ENCODE results near the gene SCARF2. TPM values are rescaled to one million over a fixed set of nuclear protein-coding genes. Genes with fewer than 3 reads are reported as not detected.
A peak's percentile ranks its signal among the peaks of the same experiment; 100 is the strongest.

Gene SCARF2
- total and polyA plus RNA-seq, 5 donors from 2014 or later: 0.70 to 6.9 (median 1.5) TPM

DNA sequence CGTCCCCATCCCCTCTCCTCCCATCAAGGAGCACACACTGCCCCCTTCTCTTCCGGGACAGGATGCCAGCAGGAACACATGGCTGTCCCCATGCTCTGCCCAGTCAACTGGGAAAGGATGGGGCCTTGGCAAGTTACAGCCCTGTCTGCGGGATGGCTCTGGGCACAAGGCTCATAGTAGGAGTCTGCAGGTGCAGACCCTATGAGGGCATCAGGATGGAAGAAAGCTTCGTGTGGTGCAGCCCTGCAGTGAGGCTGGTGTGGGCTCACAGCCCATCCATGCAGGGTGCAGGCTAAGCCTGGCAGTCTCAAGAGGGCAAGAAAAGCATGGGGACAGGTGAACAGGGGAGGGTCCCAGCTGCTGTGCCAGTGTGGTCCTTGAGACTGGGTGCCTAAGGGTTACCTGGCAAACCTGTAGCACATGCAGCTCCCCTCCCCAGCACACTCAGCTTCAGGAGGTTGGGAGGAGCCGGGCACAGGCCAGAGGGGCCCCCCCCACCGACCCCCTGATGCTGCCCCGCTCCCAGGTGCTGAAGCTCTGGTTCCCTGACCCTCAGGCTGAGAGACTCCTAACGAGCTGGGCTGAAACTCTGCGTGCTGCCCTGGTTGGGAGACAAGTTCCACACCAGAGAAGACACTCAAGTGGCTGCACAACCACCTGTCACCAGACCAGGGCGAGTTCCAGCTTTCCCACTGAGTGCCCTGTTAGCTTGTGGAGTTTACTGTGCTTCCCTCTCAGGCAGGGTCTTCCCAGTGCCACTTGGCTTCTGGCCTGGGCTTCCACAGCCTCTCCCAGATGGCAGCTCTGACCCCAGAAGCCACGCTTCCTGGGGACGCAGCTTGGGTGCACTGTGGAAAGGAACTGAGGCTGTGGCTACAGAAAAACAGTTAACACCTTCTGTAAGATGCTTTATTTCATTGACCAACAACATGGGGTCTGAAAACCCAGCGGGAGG is 3.3 kb upstream of the SCARF2 start:
- H3K4me1 ChIP-seq (ENCODE audit: control insufficient read depth, insufficient read depth, low read length, poor library complexity, severe bottlenecking): peaks cover 24% of the 10 kb centered on the region
- no peak overlapping the region for H3K27ac ChIP-seq (ENCODE audit: insufficient read depth, low read length, poor library complexity, severe bottlenecking)
- Mint-ChIP-seq H3K4me3 (peak overlapping the region in 1 of 4 donors; percentile 15), H3K27me3 (peaks cover 25% of the 10 kb centered on the region), H3K27ac (peak overlapping the region in 1 of 3 donors; percentile 64), H3K4me1 (peaks cover 0 to 19% (median 8%) of the 10 kb centered on the region in 4 donors), H3K9me3 (no peaks in the 10 kb centered on the region), H3K36me3 (peaks cover 20% of the 10 kb centered on the region)
- peaks cover 36% of the 10 kb centered on the region for H3K36me3 ChIP-seq (ENCODE audit: control insufficient read depth, insufficient read depth, low read length)
- H3K4me3 ChIP-seq (ENCODE audit: low read depth, low read length): no peak overlapping the region
- H3K27me3 ChIP-seq (ENCODE audit: control insufficient read depth, insufficient read depth, low read length): peaks cover under 1% of the 10 kb centered on the region
- no peaks in the 10 kb centered on the region for H3K9me3 ChIP-seq (ENCODE audit: control insufficient read depth in 2 of 2, low read length in 2 of 2)
- ATAC-seq (ENCODE audit: low read depth in 2 of 2) (no peak), DNase-seq (no peak)

- peaks cover 25% of the 10 kb centered on the region for H3K4me1 ChIP-seq (ENCODE audit: control insufficient read depth, insufficient read depth, low read length, poor library complexity, severe bottlenecking)
- peaks cover 32% of the 10 kb centered on the region for H3K27me3 Mint-ChIP-seq
- H3K4me1 Mint-ChIP-seq: peaks cover 0 to 26% (median 8%) of the 10 kb centered on the region in 4 donors
- ATAC-seq (ENCODE audit: low read depth in 2 of 2) (no peak), DNase-seq (no peak)
- H3K36me3 Mint-ChIP-seq: peaks cover 19% of the 10 kb centered on the region
- H3K4me3 Mint-ChIP-seq: no peak overlapping the region
- peaks cover 0 to 2% (median 0%) of the 10 kb centered on the region in 7 donors for H3K9me3 Mint-ChIP-seq
- H3K27me3 ChIP-seq (ENCODE audit: control insufficient read depth, insufficient read depth, low read length): peaks cover 5% of the 10 kb centered on the region
- H3K36me3 ChIP-seq (ENCODE audit: control insufficient read depth, insufficient read depth, low read length): peaks cover 30% of the 10 kb centered on the region
- H3K9me3 ChIP-seq (ENCODE audit: control insufficient read depth in 2 of 2, low read length in 2 of 2): no peaks in the 10 kb centered on the region
- H3K27ac Mint-ChIP-seq: no peak overlapping the region
- no peak overlapping the region for H3K27ac ChIP-seq (ENCODE audit: insufficient read depth, low read length, poor library complexity, severe bottlenecking)
- H3K4me3 ChIP-seq (ENCODE audit: low read depth, low read length): no peak overlapping the region
Observed at GRCh38 chr22:20439928-20440575, 2.4 kb upstream of the SCARF2 start.

- H3K27ac ChIP-seq (ENCODE audit: insufficient read depth, low read length, poor library complexity, severe bottlenecking): no peak overlapping the region
- Mint-ChIP-seq H3K36me3 (peaks cover 15% of the 10 kb centered on the region), H3K4me3 (peak overlapping the region; percentile 29 to 79 (median 58)), H3K9me3 (peaks cover 0 to 2% (median 0%) of the 10 kb centered on the region in 7 donors), H3K27me3 (peaks cover 38% of the 10 kb centered on the region), H3K27ac (no peak overlapping the region), H3K4me1 (peaks cover 0 to 28% (median 8%) of the 10 kb centered on the region in 4 donors)
- DNase-seq (no peak), ATAC-seq (ENCODE audit: low read depth in 2 of 2) (no peak)
- peaks cover 25% of the 10 kb centered on the region for H3K4me1 ChIP-seq (ENCODE audit: control insufficient read depth, insufficient read depth, low read length, poor library complexity, severe bottlenecking)
- H3K9me3 ChIP-seq (ENCODE audit: control insufficient read depth in 2 of 2, low read length in 2 of 2): no peaks in the 10 kb centered on the region
- H3K4me3 ChIP-seq (ENCODE audit: low read depth, low read length): no peak overlapping the region
- H3K27me3 ChIP-seq (ENCODE audit: control insufficient read depth, insufficient read depth, low read length): peaks cover 8% of the 10 kb centered on the region
- peaks cover 28% of the 10 kb centered on the region for H3K36me3 ChIP-seq (ENCODE audit: control insufficient read depth, insufficient read depth, low read length)
Observed at GRCh38 chr22:20439556-20439927, 1.9 kb upstream of the SCARF2 start.

- Histone ChIP-seq H3K4me1 (ENCODE audit: control insufficient read depth, insufficient read depth, low read length, poor library complexity, severe bottlenecking) (peaks cover 25% of the 10 kb centered on the region), H3K9me3 (ENCODE audit: control insufficient read depth in 2 of 2, low read length in 2 of 2) (no peaks in the 10 kb centered on the region), H3K36me3 (ENCODE audit: control insufficient read depth, insufficient read depth, low read length) (peaks cover 22% of the 10 kb centered on the region), H3K27ac (ENCODE audit: insufficient read depth, low read length, poor library complexity, severe bottlenecking) (no peak overlapping the region), H3K4me3 (ENCODE audit: low read depth, low read length) (no peak overlapping the region), H3K27me3 (ENCODE audit: control insufficient read depth, insufficient read depth, low read length) (peaks cover 8% of the 10 kb centered on the region)
- Mint-ChIP-seq H3K4me3 (peak overlapping the region; percentile 29 to 87 (median 70)), H3K9me3 (peaks cover 0 to 2% (median 0%) of the 10 kb centered on the region in 7 donors), H3K27ac (peak overlapping the region in 1 of 3 donors; percentile 89), H3K27me3 (peaks cover 44% of the 10 kb centered on the region), H3K36me3 (peaks cover 12% of the 10 kb centered on the region), H3K4me1 (peaks cover 0 to 29% (median 8%) of the 10 kb centered on the region in 4 donors)
- ATAC-seq (ENCODE audit: low read depth in 2 of 2) (no peak), DNase-seq (no peak)
Observed at GRCh38 chr22:20438678-20439492, 1.3 kb upstream of the SCARF2 start.

DNA sequence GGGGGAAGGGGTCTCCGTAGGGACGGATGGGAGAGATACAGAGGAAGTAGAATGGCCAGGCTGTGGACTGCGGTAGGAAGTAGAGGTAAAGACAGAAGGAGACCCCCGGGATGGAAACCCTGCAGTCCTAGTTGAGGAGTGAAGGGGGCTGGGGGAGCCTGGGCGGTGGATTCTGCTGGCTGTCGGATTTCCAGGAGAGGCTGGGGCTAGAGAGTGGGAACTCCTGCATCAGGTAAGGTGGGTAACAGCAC is 727 bp upstream of the SCARF2 start:
- Histone ChIP-seq H3K9me3 (ENCODE audit: control insufficient read depth in 2 of 2, low read length in 2 of 2) (no peaks in the 10 kb centered on the region), H3K4me1 (ENCODE audit: control insufficient read depth, insufficient read depth, low read length, poor library complexity, severe bottlenecking) (peaks cover 25% of the 10 kb centered on the region), H3K27me3 (ENCODE audit: control insufficient read depth, insufficient read depth, low read length) (peaks cover 8% of the 10 kb centered on the region), H3K4me3 (ENCODE audit: low read depth, low read length) (no peak overlapping the region), H3K27ac (ENCODE audit: insufficient read depth, low read length, poor library complexity, severe bottlenecking) (no peak overlapping the region), H3K36me3 (ENCODE audit: control insufficient read depth, insufficient read depth, low read length) (peaks cover 20% of the 10 kb centered on the region)
- Mint-ChIP-seq H3K9me3 (peaks cover 0 to 2% (median 0%) of the 10 kb centered on the region in 7 donors), H3K27ac (peak overlapping the region in 1 of 3 donors; percentile 89), H3K4me1 (peaks cover 0 to 29% (median 8%) of the 10 kb centered on the region in 4 donors), H3K36me3 (peaks cover 12% of the 10 kb centered on the region), H3K27me3 (peaks cover 45% of the 10 kb centered on the region), H3K4me3 (peak overlapping the region in 3 of 4 donors; percentile 59 to 87 (median 62))
- no peak for DNase-seq
- ATAC-seq (ENCODE audit: low read depth in 2 of 2): no peak

GRCh38 chr22:20436768-20437612 is 635 bp downstream of the SCARF2 start:
- Histone ChIP-seq H3K36me3 (ENCODE audit: control insufficient read depth, insufficient read depth, low read length) (peaks cover 11% of the 10 kb centered on the region), H3K4me1 (ENCODE audit: control insufficient read depth, insufficient read depth, low read length, poor library complexity, severe bottlenecking) (peaks cover 26% of the 10 kb centered on the region), H3K27ac (ENCODE audit: insufficient read depth, low read length, poor library complexity, severe bottlenecking) (no peak overlapping the region), H3K4me3 (ENCODE audit: low read depth, low read length) (peak overlapping the region; percentile 32), H3K27me3 (ENCODE audit: control insufficient read depth, insufficient read depth, low read length) (peaks cover 8% of the 10 kb centered on the region), H3K9me3 (ENCODE audit: control insufficient read depth in 2 of 2, low read length in 2 of 2) (no peaks in the 10 kb centered on the region)
- DNase-seq (no peak), ATAC-seq (ENCODE audit: low read depth in 2 of 2) (peak in 1 of 2 donors; percentile 12)
- Mint-ChIP-seq H3K9me3 (peaks cover 0 to 2% (median 0%) of the 10 kb centered on the region in 7 donors), H3K27me3 (peaks cover 51% of the 10 kb centered on the region), H3K36me3 (peaks cover 3% of the 10 kb centered on the region), H3K4me3 (peak overlapping the region; percentile 78 to 82 (median 80)), H3K27ac (peak overlapping the region; percentile 36 to 79 (median 68)), H3K4me1 (peaks cover 0 to 31% (median 5%) of the 10 kb centered on the region in 4 donors)
